ENCODE results near the gene TSPYL1.

- TF ChIP-seq PKNOX1 (IDR thresholded peaks at IDR 0.05) (no peak), FOXM1 (IDR thresholded peaks at IDR 0.05; ENCODE audit: borderline replicate concordance) (no peak), TARDBP (IDR thresholded peaks at IDR 0.05) (no peak), BHLHE40 (IDR thresholded peaks at IDR 0.05; ENCODE audit: borderline replicate concordance) (no peak)
Observed at GRCh38 chr6:116307001-116307400, 27.3 kb upstream of the TSPYL1 start.

All from HEK293T (cell line).